Amniotic stem cell (primary cell): Measurements from ENCODE around the gene PNPLA7.

Experiments
- DNase-seq: peaks from one replicate; lab custom pipeline; 2025; lab: John Stamatoyannopoulos, UW

The PNPLA7 gene

GRCh38 chr9:137494550-137495351, 55.5 kb downstream of the PNPLA7 start:
- DNase-seq, result no peak

GRCh38 chr9:137494104-137494544, 56.1 kb downstream of the PNPLA7 start:
- no peak for DNase-seq

GRCh38 chr9:137493364-137494103, 56.7 kb downstream of the PNPLA7 start:
- no peak for DNase-seq

- no peak for DNase-seq
These were observed 57.5 kb downstream of the PNPLA7 start for GRCh38 chr9:137492464-137493363.

- DNase-seq, result no peak
These were observed 58.3 kb downstream of the PNPLA7 start for GRCh38 chr9:137491735-137492432.

- no peak for DNase-seq
These were observed 59.5 kb downstream of the PNPLA7 start for GRCh38 chr9:137490532-137491186.

GRCh38 chr9:137488906-137489305, 61.3 kb downstream of the PNPLA7 start:
- DNase-seq, result no peak

GRCh38 chr9:137488327-137488653, 61.9 kb downstream of the PNPLA7 start:
- DNase-seq, result no peak

GRCh38 chr9:137487454-137488326, 62.5 kb downstream of the PNPLA7 start:
- no peak for DNase-seq

- no peak for DNase-seq
These were observed 63.4 kb downstream of the PNPLA7 start for GRCh38 chr9:137486545-137487453.

GRCh38 chr9:137486141-137486490, 64.1 kb downstream of the PNPLA7 start:
- no peak for DNase-seq

GRCh38 chr9:137485343-137486140, 64.7 kb downstream of the PNPLA7 start:
- no peak for DNase-seq

GRCh38 chr9:137484551-137485315, 65.5 kb downstream of the PNPLA7 start:
- DNase-seq, result no peak

GRCh38 chr9:137482094-137482781, 68.0 kb downstream of the PNPLA7 start:
- DNase-seq, result peak; percentile 64

GRCh38 chr9:137480686-137481683, 69.2 kb downstream of the PNPLA7 start:
- no peak for DNase-seq
